Gastrocnemius medialis (tissue), 4 donors: ENCODE measurements around the gene MINDY4.

Experiments
- CTCF ChIP-seq, 5 experiments: fragments of 450-650 bp in 3 of 5; fragments of 200-600 bp in 2 of 5; sonication (generic) in 2 of 5; IDR thresholded peaks in 4 of 5; conservative IDR thresholded peaks in 1 of 5; 1 replicate in 4 of 5; 2 replicates in 1 of 5; pipeline ENCODE4 v1.5.1; 2016 to 2019; ENCODE audit warnings: antibody characterized with exemption in 5 of 5, mild to moderate bottlenecking in 3 of 5, moderate library complexity in 3 of 5
- POLR2A ChIP-seq, 2 donors: fragments of 450-650 bp; IDR thresholded peaks; one replicate each; pipeline ENCODE4 v1.6.1; 2017; ENCODE audit warnings: antibody characterized with exemption in 2 of 2, mild to moderate bottlenecking in 2 of 2, moderate library complexity in 2 of 2

DNA sequence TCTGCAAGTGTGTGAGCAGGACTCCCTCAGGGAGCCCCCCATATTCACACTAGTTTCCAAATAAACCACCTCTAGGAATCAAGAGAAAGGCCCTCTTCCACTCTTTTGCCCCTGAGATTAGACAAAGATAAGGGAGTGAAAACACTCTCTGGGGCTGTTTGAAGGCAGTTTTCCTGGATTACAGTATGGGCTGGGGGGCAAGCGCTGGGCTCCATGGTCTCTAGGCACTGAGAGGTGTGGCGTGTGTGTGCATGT is 141.4 kb downstream of the MINDY4 start:
- no peak for TF ChIP-seq POLR2A (IDR thresholded peaks at IDR 0.05)
- TF ChIP-seq CTCF (IDR thresholded peaks at IDR 0.05 in 4 of 5, conservative IDR thresholded peaks at IDR 0.05 in 1 of 5), result no peak
